ENCODE results near the gene KLHL20.
"Not testable (repeated sequence)": the region's sequence is repeated elsewhere in the genome, so short reads cannot be mapped to it uniquely, and the experiment has no call there.

Gene KLHL20

GRCh38 chr1:173757666-173758065 lies 42.9 kb downstream of the KLHL20 start:
- DNase-seq = no peak

GRCh38 chr1:173758110-173758509 lies 43.3 kb downstream of the KLHL20 start:
- no peak for DNase-seq

GRCh38 chr1:173758980-173759379 lies 44.2 kb downstream of the KLHL20 start:
- DNase-seq = no peak

- not testable (repeated sequence) for DNase-seq
Observed at GRCh38 chr1:173764331-173764730, 49.5 kb downstream of the KLHL20 start.

- no peak for DNase-seq
Observed at GRCh38 chr1:173768206-173768605, 53.4 kb downstream of the KLHL20 start.

GRCh38 chr1:173768827-173769226 lies 54.0 kb downstream of the KLHL20 start:
- DNase-seq = no peak

GRCh38 chr1:173770330-173770729 lies 55.5 kb downstream of the KLHL20 start:
- not testable (repeated sequence) for DNase-seq

- DNase-seq = no peak
Observed at GRCh38 chr1:173771560-173771959, 56.8 kb downstream of the KLHL20 start.

GRCh38 chr1:173775578-173776226 lies 60.9 kb downstream of the KLHL20 start:
- no peak for DNase-seq

- DNase-seq = no peak
Observed at GRCh38 chr1:173779936-173780335, 65.2 kb downstream of the KLHL20 start.

- DNase-seq = no peak
Observed at GRCh38 chr1:173784997-173785396, 70.2 kb downstream of the KLHL20 start.

- DNase-seq = no peak
Observed at GRCh38 chr1:173789841-173790240, 75.1 kb downstream of the KLHL20 start.

GRCh38 chr1:173798078-173798477 lies 83.3 kb downstream of the KLHL20 start:
- no peak for DNase-seq

GRCh38 chr1:173799995-173800394 lies 85.2 kb downstream of the KLHL20 start:
- DNase-seq = not testable (repeated sequence)

GRCh38 chr1:173802961-173803360 lies 88.2 kb downstream of the KLHL20 start:
- DNase-seq = no peak

GRCh38 chr1:173813654-173814053 lies 98.9 kb downstream of the KLHL20 start:
- not testable (repeated sequence) for DNase-seq

- DNase-seq = no peak
Observed at GRCh38 chr1:173818459-173818858, 103.7 kb downstream of the KLHL20 start.

GRCh38 chr1:173821680-173822079 lies 106.9 kb downstream of the KLHL20 start:
- no peak for DNase-seq

- no peak for DNase-seq
Observed at GRCh38 chr1:173823781-173824314, 109.1 kb downstream of the KLHL20 start.

GRCh38 chr1:173824315-173825081 lies 109.7 kb downstream of the KLHL20 start, which contains the start of the genes CENPL and DARS2:
Gene CENPL (minus strand): TSS chr1:173824883. CDS start chr1:173811299, 13,584 bp downstream.
Gene DARS2 (plus strand): TSS chr1:173824673. CDS start chr1:173825230, 557 bp downstream.
- peak; percentile 82 to 90 for DNase-seq

GRCh38 chr1:173827611-173828010 lies 112.8 kb downstream of the KLHL20 start:
- DNase-seq = no peak

GRCh38 chr1:173832748-173833147 lies 118.0 kb downstream of the KLHL20 start:
- DNase-seq = no peak
